GM21576 (cell line): ENCODE results near the gene RPL13A.
A peak's percentile ranks its signal among the peaks of the same experiment; 100 is the strongest.

Source experiments
- ATAC-seq: cut with Tn5 transposase; IDR thresholded peaks from one replicate; pipeline ENCODE4 v1.9.1; 2021; ENCODE audit warnings: mild to moderate bottlenecking, moderate library complexity; ENCODE audit not compliant: unreplicated experiment

RPL13A gene

GRCh38 chr19:49502866-49503581, 15.6 kb downstream of the RPL13A start:
- no peak for ATAC-seq

DNA sequence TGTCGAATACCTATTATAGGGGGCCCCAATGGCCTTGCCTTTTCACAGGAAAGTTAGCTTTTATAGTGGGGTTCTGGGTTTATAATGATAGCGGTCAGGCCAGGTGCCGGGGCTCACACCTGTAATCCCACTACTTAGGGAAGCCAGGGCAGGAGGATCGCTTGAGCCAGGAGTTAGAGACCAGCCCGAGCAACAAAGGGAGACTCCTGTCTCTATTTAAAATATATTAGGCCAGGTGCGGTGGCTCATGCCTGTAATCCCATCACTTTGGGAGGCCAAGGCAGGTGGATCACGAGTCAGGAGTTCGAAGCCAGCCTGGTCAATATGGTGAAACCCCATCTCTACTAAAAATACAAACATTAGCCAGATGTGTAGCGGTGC, 16.2 kb downstream of the RPL13A start:
- ATAC-seq: no peak

GRCh38 chr19:49506575-49507105, 19.2 kb downstream of the RPL13A start:
- no peak for ATAC-seq

- ATAC-seq: no peak
These were observed 20.5 kb downstream of the RPL13A start for GRCh38 chr19:49507803-49508494.

DNA sequence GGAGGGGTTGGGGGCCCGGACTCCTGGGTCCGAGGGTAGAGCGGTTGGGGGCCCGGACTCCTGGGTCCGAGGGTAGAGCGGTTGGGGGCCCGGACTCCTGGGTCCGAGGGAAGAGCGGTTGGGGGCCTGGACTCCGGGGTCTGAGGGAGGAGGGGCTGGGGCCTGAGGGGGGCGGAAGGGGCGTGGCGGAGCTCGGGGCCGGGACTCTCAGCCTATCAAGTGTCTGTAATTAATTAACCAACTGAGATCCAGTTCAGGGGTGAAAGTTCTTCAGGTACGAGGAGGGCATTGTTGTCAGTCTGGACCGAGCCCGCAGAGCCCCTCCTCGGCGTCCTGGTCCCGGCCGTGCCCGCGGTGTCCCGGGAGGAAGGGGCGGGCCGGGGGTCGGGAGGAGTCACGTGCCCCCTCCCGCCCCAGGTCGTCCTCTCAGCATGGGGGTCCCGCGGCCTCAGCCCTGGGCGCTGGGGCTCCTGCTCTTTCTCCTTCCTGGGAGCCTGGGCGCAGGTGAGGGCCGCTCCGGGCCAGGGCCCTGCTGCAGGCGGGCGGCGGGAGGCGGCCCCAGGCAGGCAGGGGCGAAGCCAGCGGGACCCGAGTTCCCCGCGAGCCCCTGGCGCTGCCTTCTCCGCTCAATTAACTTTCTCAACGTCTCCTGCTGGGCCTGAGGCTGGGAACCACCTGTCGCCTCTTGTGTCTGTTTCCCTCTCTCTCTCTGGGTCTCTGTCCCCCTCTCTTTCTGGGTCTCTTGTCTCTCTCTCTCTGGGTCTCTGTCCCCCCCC, 25.8 kb downstream of the RPL13A start:
- ATAC-seq: no peak

GRCh38 chr19:49513746-49514118, 26.3 kb downstream of the RPL13A start:
- ATAC-seq: no peak

DNA sequence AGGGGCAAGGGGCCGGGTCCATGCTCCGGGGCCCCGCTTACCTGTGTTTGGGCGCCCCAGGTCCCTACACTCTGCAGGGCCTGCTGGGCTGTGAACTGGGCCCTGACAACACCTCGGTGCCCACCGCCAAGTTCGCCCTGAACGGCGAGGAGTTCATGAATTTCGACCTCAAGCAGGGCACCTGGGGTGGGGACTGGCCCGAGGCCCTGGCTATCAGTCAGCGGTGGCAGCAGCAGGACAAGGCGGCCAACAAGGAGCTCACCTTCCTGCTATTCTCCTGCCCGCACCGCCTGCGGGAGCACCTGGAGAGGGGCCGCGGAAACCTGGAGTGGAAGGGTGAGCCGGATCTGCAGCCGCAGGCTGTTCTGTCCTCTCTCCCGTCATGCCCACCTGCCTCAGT, 26.7 kb downstream of the RPL13A start:
- no peak for ATAC-seq

DNA sequence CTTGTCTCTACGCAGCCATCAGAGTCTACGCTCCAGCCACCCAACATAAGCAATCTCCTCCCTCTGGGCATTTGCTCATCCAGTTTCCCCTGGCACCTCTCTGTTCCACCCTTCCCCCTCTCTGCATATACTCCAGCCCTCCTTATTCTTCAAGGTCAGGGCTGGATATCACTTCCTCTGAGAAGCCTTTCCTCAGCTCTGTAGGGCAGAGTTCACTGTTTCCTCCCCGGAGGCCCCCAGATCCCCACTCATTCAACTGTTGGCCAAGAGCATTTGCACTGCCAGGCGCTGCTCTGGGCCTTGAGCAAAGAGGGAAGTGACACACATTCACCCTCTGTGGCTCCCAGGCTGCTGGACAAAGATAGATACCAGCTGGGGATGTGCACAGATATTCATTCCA, 28.4 kb downstream of the RPL13A start:
- no peak for ATAC-seq

GRCh38 chr19:49518033-49518432, 30.6 kb downstream of the RPL13A start:
- ATAC-seq: no peak

GRCh38 chr19:49520705-49521319, 33.4 kb downstream of the RPL13A start:
- ATAC-seq: no peak

GRCh38 chr19:49524812-49525455, 37.5 kb downstream of the RPL13A start:
- no peak for ATAC-seq

DNA sequence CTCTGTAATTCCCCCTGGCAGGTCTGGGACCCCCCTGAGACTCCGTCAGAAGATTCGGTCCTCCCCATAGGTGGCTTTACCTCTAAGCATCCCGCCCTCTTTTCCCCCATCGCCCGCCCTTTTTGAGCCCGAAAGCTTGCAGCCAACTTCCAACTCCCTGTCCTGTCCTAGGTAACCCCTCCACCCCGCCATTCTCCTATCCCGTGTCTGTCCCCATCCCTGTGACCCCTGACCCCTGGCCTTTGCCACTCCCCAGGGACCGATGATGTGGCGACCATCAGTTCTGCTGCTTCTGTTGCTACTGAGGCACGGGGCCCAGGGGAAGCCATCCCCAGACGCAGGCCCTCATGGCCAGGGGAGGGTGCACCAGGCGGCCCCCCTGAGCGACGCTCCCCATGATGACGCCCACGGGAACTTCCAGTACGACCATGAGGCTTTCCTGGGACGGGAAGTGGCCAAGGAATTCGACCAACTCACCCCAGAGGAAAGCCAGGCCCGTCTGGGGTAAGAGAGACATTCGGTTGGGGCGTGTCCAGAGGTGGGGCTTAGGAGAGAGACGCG, 40.9 kb downstream of the RPL13A start:
- ATAC-seq: no peak

DNA sequence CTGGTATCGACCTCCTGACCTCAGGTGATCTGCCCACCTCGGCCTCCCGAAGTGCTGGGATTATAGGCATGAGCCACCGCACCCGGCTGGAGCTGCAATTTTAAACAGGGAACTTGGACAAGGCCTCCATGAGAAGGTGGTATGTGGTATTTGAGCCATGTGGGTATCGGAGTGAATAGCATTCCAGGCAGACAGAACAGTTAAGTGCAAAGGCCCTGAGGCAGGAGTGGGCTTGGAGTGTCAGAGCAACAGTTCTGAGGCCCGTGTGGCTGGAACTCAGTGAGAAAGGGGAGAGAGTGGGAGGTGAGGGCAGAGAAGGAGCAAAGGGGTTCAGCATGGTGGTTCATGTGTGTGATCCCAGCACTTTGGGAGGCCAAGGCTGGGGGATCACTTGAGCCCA, 43.3 kb downstream of the RPL13A start:
- no peak for ATAC-seq

DNA sequence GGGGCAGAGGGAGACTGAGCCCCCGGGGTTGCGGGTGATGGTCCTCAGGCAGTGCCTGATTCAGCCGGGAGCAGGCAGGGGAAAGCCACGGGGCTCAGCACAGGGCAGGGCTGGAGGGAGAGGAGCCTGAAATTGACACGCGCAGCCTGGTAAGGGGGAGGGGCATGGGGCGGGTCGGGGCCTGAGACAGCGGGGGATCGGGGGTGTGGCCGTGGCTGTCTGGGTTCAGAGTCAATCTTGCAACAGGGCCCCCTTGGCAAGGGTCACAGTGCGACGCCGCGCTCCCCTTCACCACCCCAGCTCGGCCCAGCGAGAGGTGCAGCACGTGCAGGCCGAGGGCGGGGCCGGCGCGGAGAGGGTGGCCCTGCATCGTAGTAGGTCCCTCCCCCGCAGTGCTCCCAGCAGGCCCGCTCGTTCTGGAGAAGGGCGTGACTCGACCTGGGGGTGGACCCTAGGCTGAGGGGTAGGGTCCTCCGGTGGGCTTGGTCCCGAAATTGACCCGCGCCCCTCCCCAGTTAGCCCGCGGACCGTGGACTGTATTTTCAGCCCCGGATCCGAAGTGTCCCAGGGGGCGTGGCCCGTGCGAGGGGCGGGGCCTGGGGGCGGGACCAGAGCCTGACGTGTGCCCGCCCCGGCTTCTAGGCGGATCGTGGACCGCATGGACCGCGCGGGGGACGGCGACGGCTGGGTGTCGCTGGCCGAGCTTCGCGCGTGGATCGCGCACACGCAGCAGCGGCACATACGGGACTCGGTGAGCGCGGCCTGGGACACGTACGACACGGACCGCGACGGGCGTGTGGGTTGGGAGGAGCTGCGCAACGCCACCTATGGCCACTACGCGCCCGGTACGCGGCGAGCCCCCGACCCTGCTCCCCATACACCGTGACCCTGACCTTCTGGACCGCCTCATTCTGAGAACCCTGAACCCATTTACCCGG, 46.4 kb downstream of the RPL13A start:
- peak; percentile 75 for ATAC-seq

DNA sequence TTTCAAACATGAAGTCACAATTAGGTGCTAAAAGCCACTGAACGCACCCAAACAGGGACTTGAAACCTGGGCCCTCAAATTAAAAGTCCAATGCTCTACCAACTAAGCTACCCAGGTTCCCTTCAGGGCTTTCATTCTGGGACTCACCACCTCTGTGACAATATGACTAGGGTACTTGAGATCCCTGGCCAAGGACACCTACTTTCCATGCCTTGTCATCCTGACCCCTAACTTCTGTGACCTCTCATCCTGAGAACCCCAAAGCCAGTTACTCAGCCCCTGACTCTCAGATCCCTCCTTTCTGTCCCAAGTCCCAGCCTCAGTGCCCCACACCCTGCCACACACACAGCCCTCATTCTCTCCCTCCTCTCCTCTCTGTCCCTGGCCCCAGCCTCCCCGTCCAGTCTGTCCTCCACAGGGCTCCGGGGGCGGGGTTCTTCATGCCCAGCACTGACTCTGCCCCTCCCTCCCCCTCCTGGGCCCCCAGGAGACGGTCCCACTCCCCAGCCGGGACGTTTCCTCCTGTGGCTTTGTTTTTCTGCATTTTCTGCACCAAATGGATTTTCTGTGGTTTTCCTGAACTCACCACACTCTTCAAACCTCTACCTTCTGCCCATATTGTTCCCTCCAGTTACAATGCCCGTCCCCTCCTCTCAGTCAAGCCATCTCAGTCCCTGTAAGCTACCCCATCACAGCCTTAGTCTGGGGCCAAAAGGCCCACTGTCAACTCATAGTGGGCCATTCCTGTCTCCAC, 47.4 kb downstream of the RPL13A start:
- no peak for ATAC-seq

- ATAC-seq: no peak
These were observed 49.6 kb downstream of the RPL13A start for GRCh38 chr19:49536921-49537462.

DNA sequence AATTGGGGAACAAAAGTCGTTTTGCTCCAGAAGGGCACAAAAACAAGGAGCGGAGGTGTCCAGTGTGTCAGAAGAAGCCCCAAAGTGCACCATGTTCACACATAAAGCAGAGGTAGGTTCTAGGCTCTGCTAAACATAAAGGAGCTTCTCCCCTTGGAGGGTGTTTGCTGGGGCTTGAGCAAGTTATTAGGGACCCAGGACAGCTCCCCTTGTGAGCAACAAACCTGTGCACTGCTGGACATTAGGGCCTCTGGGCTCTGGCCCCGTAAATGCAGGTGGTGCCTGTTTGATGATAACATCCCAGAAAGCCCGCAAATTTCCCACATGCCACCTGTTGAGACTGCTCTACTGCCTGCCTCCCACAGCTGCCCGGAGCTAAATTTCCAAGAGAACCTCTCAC, 51.2 kb downstream of the RPL13A start:
- ATAC-seq: no peak

DNA sequence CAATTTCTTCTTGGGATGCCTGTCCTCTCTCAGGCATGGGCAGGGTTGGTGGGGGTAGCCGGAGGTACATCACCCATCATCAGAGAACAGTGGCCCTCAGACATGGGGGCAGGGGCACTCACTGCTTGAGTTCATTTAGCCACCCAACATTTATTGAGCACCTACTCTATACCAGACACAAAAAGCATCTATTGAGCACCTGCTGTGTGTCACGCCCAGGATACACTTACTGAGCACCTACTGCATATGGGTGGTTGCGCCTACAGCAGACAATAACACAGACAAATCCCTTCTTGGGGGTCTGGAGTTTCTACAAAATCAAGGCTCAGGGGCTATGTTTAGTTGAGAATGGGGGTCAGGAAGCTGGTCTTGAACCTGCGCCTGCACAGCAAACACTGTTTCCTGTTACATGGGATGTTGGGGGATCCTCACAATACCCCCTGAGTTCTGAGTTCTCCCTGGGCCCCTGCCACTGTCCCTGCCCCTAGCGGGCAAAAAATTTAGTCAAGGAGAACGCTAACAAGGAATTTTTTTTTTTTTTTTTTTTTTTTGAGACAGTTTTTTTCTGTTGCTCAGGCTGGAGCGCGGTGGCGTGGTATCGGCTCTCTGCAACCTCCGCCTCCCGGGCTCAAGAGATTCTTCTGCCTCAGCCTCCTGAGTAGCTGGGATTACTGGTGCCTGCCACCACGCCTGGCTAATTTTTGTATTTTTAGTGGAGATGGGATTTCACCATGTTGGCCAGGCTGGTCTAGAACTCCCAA, 52.0 kb downstream of the RPL13A start:
- no peak for ATAC-seq
